Lower leg skin (tissue), 3 donors: ENCODE data around the gene PFKFB4.

Experiments used
- POLR2A ChIP-seq, 2 donors: fragments of 450-650 bp; IDR thresholded peaks; one replicate each; pipeline ENCODE4 v1.6.1; 2016 to 2017; ENCODE audit warnings: antibody characterized with exemption in 2 of 2, mild to moderate bottlenecking in 1 of 2, moderate library complexity in 1 of 2
- TF ChIP-seq, protein P1 (sequence below), 3 donors: fragments of 450-650 bp; IDR thresholded peaks; one replicate each; pipeline ENCODE4 v1.5.1; 2016; ENCODE audit warnings: antibody characterized with exemption in 3 of 3, mild to moderate bottlenecking in 3 of 3, moderate library complexity in 2 of 3

DNA sequence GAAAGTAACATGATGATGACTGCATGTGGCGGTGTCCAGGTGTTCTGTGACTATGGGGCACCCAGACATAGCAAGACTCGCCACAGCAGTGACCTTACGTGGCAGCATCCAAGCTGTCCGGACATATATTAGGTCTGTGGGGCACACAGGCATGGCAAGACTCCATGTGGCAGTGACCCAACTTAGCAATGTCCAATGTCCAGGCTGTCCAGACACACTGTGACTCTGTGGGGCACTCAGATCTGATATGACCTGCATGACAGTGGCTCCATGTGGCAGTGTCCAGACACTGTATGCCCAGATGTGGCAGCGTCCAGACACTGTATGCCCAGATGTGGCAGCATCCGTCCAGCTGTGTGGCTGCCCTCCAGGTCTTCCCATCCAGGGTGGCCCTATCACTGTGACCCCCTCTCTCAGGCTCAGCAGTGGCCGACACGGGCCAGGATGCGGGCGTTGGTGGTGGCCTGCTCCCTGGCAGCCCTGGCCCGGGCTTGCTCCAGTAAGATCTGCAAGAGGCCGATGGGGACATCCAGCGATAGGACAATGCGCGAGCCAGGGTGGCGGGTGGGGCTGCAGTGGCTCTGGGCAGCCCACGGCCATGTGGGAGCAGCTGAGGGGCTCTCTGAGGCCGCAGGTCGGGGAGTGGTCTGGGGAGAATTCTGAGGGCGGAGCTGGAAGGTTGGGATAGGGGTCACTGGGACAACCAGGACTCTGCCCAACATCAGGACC, 5.9 kb upstream of the PFKFB4 start:
- TF ChIP-seq, protein P1, sequence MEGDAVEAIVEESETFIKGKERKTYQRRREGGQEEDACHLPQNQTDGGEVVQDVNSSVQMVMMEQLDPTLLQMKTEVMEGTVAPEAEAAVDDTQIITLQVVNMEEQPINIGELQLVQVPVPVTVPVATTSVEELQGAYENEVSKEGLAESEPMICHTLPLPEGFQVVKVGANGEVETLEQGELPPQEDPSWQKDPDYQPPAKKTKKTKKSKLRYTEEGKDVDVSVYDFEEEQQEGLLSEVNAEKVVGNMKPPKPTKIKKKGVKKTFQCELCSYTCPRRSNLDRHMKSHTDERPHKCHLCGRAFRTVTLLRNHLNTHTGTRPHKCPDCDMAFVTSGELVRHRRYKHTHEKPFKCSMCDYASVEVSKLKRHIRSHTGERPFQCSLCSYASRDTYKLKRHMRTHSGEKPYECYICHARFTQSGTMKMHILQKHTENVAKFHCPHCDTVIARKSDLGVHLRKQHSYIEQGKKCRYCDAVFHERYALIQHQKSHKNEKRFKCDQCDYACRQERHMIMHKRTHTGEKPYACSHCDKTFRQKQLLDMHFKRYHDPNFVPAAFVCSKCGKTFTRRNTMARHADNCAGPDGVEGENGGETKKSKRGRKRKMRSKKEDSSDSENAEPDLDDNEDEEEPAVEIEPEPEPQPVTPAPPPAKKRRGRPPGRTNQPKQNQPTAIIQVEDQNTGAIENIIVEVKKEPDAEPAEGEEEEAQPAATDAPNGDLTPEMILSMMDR (IDR thresholded peaks at IDR 0.05): no peak
- no peak for TF ChIP-seq POLR2A (IDR thresholded peaks at IDR 0.05)
